Panc1 (cell line): Measurements from ENCODE around the gene TSPAN31.

Experiments used
- POLR2AphosphoS5 ChIP-seq: IDR thresholded peaks from 2 replicates; pipeline ENCODE4 v1.6.1; 2012; ENCODE audit warnings: mild to moderate bottlenecking, low read depth, low read length, moderate library complexity
- TF ChIP-seq, protein P1 (sequence below): fragments of 450-650 bp; IDR thresholded peaks from 2 replicates; pipeline ENCODE4 v1.5.1; 2017; ENCODE audit warnings: mild to moderate bottlenecking
- TF ChIP-seq, protein P2 (sequence below), 2 experiments: IDR thresholded peaks; 2 replicates each; pipeline ENCODE4 v1.6.1; 2011 to 2012; ENCODE audit warnings: low read depth in 2 of 2, control low read depth in 1 of 2, low read length in 1 of 2, mild to moderate bottlenecking in 1 of 2, moderate library complexity in 1 of 2; ENCODE audit not compliant: insufficient read depth in 1 of 2

DNA sequence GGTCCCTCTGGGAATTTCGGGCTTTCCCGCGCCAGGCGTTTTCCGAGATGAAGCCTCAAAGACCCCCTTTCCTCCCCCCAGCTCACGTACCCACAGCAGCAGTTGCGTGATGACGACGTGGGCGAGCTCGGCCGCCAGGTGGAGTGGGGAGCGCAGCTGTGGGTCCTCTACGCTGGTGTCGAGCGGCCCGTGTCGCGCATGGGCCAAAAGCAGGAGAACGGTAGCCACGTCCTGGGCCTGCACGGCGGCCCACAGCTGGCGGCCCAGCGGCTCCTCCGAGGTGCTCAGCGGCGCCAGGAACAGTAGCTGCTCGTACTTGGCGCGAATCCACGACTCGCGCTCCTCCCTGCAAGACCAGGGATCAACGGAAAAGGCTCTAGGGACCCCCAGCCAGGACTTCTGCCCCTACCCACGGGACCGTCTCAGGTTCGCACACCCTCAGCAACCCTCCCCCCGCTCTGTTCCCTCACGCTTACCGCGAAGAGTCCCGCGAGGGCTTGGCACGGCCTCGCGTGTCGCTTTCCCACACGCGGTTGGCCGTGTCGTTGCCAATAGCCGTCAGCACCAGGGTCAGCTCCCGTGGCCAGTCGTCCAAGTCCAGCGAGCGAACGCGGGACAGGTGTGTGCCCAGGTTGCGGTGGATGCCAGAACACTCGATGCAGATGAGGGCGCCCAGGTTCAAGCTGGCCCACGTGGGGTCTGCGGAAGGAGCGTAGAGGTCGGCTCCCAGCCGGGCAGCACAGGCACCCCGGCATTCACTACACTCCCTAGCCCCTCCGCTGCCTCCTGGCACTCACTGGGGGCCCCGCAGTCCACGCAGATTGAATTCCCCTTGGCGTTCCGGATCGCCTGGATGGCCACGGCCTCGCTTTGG, 17.7 kb upstream of the TSPAN31 start:
- TF ChIP-seq, protein P1, sequence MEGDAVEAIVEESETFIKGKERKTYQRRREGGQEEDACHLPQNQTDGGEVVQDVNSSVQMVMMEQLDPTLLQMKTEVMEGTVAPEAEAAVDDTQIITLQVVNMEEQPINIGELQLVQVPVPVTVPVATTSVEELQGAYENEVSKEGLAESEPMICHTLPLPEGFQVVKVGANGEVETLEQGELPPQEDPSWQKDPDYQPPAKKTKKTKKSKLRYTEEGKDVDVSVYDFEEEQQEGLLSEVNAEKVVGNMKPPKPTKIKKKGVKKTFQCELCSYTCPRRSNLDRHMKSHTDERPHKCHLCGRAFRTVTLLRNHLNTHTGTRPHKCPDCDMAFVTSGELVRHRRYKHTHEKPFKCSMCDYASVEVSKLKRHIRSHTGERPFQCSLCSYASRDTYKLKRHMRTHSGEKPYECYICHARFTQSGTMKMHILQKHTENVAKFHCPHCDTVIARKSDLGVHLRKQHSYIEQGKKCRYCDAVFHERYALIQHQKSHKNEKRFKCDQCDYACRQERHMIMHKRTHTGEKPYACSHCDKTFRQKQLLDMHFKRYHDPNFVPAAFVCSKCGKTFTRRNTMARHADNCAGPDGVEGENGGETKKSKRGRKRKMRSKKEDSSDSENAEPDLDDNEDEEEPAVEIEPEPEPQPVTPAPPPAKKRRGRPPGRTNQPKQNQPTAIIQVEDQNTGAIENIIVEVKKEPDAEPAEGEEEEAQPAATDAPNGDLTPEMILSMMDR = no peak
- TF ChIP-seq, protein P2, sequence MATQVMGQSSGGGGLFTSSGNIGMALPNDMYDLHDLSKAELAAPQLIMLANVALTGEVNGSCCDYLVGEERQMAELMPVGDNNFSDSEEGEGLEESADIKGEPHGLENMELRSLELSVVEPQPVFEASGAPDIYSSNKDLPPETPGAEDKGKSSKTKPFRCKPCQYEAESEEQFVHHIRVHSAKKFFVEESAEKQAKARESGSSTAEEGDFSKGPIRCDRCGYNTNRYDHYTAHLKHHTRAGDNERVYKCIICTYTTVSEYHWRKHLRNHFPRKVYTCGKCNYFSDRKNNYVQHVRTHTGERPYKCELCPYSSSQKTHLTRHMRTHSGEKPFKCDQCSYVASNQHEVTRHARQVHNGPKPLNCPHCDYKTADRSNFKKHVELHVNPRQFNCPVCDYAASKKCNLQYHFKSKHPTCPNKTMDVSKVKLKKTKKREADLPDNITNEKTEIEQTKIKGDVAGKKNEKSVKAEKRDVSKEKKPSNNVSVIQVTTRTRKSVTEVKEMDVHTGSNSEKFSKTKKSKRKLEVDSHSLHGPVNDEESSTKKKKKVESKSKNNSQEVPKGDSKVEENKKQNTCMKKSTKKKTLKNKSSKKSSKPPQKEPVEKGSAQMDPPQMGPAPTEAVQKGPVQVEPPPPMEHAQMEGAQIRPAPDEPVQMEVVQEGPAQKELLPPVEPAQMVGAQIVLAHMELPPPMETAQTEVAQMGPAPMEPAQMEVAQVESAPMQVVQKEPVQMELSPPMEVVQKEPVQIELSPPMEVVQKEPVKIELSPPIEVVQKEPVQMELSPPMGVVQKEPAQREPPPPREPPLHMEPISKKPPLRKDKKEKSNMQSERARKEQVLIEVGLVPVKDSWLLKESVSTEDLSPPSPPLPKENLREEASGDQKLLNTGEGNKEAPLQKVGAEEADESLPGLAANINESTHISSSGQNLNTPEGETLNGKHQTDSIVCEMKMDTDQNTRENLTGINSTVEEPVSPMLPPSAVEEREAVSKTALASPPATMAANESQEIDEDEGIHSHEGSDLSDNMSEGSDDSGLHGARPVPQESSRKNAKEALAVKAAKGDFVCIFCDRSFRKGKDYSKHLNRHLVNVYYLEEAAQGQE (IDR thresholded peaks at IDR 0.05; ENCODE audit: insufficient read depth in 1 of 2, low read depth in 2 of 2, low read length in 1 of 2) = peak; percentile 75 to 92
- TF ChIP-seq POLR2AphosphoS5 = no peak
